Omental fat pad (tissue), 4 donors: ENCODE measurements around the gene ADAMTS6. TPM values are rescaled to one million over a fixed set of nuclear protein-coding genes. Genes with fewer than 3 reads are reported as not detected.

Experiments used
- ATAC-seq: fragments of 150-250 bp; one replicate; pipeline ENCODE4 v1.9.1; 2016; ENCODE audit warnings: mild to moderate bottlenecking, moderate library complexity; ENCODE audit not compliant: low FRiP score
- DNase-seq: peaks from one replicate; pipeline ENCODE4 v3.0.0-alpha.2; 2019; ENCODE audit warnings: low spot score
- CTCF ChIP-seq, 3 donors: fragments of 450-650 bp; IDR thresholded peaks; one replicate each; pipeline ENCODE4 v1.5.1; 2016 to 2017; ENCODE audit warnings: antibody characterized with exemption in 3 of 3, mild to moderate bottlenecking in 3 of 3, moderate library complexity in 2 of 3
- total RNA-seq, 4 donors: library from RNA; depleted of rRNA; stranded (reverse); fragments of >200 nt; gene quantifications; one replicate each; pipeline ENCODE4 v1.1.0, GENCODE V29; 2016

Gene ADAMTS6
- total RNA-seq, 4 donors from 2014 or later = 1.8 to 8.0 (median 3.0) TPM

GRCh38 chr5:65341835-65342234 lies 139.9 kb downstream of the ADAMTS6 start:
- DNase-seq = no peak
- TF ChIP-seq CTCF (IDR thresholded peaks at IDR 0.05) = no peak
- ATAC-seq = no peak

DNA sequence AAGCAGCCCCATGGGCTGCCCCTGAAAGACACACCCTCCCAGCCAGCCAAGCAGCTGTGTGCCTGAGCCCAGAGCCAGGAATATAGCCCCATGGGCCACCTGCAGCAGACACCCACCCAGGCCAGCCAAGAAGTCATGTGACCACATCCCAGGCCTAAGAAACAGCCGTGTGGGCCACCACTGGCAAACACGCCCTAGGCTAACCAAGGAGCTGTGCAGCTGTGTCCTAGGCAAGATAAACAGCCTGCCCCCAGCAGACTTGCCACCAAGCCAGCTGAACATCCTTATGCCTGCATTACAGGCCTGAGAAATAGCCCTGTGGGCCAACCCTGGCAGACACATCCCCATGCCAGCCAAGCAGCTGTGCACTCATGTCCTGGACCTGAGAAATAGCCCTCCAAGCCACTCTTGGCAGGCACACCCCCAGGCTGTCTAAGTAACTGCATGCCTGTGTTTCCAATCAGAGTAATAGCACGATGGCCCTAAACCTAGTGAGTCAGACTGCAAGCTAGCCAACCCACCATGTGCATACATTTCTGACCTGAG lies 143.0 kb downstream of the ADAMTS6 start:
- ATAC-seq (no peak), DNase-seq (no peak)
- no peak for TF ChIP-seq CTCF (IDR thresholded peaks at IDR 0.05)

GRCh38 chr5:65334077-65334476 lies 147.6 kb downstream of the ADAMTS6 start:
- no peak for TF ChIP-seq CTCF (IDR thresholded peaks at IDR 0.05)
- no peak for ATAC-seq
- DNase-seq = no peak

- no peak for TF ChIP-seq CTCF (IDR thresholded peaks at IDR 0.05)
- ATAC-seq = no peak
- no peak for DNase-seq
Measured at GRCh38 chr5:65332591-65332990, 149.1 kb downstream of the ADAMTS6 start.

- TF ChIP-seq CTCF (IDR thresholded peaks at IDR 0.05) = no peak
- no peak for DNase-seq
- no peak for ATAC-seq
Measured at GRCh38 chr5:65329266-65329665, 152.5 kb downstream of the ADAMTS6 start.

DNA sequence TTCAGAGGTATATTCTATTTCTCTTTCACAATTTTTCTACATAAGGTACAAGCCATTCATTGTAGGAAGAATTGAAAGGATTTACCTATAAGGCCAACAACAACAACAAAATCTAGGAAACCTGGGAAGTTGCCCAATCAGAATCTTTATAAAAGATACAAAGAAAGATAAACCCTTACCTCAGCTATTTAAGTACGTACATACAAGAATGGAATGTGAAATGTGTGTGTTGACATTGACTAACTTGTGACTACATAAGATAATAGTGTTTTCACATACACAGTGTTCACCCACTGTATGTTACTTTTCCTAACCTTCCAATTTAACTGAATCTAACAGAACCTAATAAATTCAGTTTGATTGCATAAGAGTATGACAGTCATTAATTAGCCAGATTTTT lies 154.1 kb downstream of the ADAMTS6 start:
- TF ChIP-seq CTCF (IDR thresholded peaks at IDR 0.05) = no peak
- ATAC-seq (no peak), DNase-seq (no peak)

GRCh38 chr5:65326922-65327321 lies 154.8 kb downstream of the ADAMTS6 start:
- no peak for TF ChIP-seq CTCF (IDR thresholded peaks at IDR 0.05)
- no peak for ATAC-seq
- no peak for DNase-seq
